GM21529 (cell line): Measurements from ENCODE around the gene CCNYL1.

Experiments used
- ATAC-seq: cut with Tn5 transposase; IDR thresholded peaks from one replicate; pipeline ENCODE4 v1.9.1; 2021; ENCODE audit not compliant: unreplicated experiment

Gene CCNYL1

DNA sequence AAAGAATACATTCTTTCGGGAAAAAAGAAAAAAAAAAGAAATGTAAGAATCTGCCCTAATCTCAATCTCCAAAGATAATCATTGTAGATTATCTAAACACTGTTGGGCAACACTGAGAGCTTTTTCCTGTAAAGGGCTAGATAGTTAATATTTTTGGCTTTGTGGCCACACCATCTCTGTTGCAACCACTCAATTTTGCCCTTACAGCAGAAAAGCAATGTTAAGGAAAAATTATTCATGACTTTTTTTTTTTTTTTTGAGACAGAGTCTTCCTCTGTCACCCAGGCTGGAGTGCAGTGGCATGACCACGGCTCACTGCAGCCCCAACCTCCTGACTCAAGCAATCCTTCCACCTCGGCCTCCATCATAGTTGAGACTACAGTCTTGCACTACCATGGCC is 75.6 kb downstream of the CCNYL1 start:
- ATAC-seq: no peak

DNA sequence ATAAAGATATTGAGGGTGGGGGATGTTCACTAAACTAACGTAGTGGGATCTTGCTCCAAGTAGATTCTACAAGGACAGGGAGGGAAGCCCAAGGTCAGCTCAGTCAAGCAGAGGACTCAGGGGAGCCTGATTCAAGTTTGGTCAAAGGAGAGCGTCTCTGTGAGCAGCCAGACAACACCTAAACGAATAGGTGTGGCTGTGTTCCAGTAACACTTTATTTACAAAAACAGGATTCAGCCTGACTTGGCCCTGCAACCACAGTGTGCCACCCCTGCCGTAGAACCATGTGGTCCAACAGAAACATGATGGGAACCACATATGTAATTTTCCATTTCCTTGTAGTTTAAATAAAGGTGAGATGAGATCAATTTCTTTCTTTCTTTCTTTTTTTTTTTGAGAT is 76.4 kb downstream of the CCNYL1 start:
- ATAC-seq: no peak

DNA sequence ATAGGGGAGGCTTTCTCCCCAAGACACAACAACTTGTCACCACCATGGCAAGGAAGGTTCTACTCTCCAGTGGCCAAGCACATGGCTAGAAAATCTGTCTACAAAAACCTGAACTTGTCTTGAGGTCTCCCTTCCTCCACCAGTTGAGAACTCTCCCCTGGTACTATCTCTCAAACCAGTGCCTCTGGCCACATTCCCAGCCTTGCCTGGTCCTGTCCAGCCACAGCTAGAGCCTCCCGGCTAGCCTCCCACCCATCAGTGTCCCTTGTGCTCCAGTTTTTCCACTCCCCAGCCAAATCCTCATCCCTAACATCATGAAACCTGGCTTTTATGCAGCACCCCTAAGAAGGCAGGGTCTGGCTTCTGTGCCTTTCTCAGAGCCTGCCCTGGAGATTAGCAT is 79.5 kb downstream of the CCNYL1 start:
- ATAC-seq: no peak

DNA sequence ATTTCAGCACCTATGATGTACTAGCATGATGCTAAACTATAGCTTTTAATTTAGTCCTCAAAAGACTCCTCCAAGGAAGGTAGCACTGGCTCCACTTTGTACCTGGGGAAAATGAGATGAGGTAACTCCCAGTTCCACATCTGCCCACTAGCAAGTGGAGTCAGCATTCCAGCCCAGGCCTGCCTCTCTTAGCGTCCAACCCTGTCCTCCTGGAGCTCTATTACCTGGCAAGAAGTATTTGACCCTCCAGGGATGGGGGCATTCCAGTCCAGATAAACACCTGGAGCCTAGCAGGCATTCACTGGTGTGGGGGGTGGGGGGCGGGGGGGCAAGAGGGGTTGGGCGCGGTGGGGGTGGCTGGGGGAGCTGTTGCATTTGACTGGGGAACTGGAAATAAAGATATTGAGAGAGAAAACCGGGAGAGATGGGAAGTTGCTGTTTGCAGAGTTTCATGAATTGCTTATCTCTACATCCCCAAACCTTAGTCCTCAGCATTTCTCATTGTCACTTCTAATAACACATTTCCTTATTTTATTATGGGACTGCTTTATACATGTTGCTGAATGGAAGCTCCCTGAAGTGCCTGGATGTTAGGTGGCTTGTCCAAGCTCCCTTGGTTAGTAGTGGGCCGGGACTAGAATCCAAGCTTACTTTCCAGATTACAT is 80.3 kb downstream of the CCNYL1 start:
- ATAC-seq: no peak

DNA sequence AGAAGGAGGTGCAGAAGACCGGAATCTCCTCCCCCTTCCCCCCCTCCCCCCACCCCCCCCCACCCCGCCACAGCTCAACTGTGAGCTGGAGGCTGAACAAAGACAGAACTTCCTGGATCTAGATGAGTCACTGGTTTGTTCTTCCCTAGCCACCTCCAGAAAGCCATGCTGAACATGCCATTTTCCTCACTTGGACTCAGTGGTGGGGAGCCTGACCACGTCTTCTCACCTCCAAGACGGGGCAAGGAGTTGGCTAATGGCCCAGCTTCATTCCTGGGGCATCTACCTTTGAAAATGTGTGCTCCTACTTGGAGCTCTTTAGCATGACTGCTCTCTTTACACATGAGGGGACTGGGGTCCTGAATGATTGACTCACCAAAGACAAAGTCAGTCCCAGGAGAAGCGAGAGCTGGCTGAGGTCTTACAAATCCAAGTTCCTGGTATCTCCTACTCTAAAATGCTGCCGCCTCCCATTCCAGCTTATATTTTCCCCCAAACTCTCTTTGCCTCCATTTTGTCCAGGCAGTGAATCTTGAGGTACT is 80.9 kb downstream of the CCNYL1 start:
- ATAC-seq: no peak

DNA sequence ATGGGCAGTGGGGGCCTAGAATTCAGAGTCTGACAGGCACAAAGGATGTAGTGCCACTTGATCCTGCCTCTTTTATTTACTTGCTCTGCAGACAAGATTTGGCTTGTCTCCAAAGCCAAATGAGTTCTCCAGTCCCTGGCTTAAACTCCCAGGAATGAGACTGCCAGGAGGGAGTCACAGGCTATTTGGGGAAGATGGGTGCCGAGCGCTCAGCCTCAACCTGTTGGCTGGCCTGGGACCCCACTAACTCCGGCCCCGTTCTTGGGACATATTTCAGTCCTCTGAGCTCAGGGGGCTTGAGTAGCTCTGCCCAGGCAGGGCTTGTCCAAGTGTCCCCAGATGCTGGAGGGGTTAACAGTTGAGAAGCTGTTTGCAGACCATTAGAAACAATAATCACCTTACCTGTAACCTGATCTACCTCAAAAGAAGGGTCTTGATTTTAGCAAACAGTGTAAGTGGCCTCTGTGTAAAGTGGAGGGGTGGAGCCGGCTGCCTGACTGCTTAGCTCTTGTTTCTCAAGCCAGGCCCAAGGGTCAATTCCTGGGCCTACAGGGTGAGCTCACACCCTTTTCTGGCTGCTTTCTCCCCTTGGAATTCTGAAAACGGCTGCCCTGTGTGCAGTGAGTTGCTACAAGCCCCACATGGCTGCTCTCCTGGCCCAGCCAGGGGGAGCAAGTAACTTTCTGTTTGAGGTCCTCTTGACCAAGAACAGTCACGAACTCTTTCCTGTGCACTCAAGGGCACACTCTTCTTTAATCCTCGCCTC is 85.3 kb downstream of the CCNYL1 start:
- ATAC-seq: no peak

DNA sequence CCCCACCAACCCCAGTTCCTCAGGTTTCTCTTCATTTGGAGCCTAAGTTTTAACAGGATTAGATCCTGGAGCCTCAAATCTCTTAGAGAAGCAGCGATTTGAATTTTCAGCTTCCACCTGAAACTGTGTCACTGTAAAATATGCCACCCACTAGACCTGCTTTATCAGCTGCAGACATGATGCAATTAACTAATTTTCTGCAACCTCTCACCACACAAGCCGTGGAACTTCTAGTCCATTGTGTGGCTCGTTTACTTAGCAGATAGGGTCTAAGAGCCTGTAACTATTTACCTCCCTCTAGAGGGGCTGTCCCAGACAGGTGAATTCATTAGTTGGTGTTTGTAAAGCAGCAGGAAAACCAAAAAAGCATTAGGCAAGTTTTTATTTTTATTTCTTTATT is 89.8 kb downstream of the CCNYL1 start:
- no peak for ATAC-seq

DNA sequence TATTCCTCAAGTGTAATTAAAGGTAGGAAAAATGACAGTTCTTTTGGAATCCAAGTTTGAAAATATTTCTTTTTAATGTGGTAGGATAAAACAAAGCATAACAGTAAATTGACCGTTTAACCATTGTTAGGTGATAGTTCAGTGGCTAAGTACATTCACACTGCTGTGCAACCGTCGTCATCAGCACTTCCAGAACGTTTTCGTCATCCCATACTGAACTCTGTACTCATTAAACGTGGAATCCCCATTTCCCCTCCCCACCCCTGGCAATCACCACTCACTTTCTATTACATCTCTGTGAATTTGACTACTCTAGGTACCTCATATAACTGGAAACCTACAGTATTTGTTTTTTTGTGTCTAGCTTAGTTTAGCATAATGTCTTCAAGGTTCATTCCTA is 91.2 kb downstream of the CCNYL1 start:
- no peak for ATAC-seq
